Measurements from ENCODE around the gene OR8B2. TPM values are rescaled to one million over a fixed set of nuclear protein-coding genes. Genes with fewer than 3 reads are reported as not detected.
"Not testable (repeated sequence)": the region's sequence is repeated elsewhere in the genome, so short reads cannot be mapped to it uniquely, and the experiment has no call there.

Gene OR8B2
- polyA plus RNA-seq, 1 of the 3 experiments (the other 2 are of a cell fraction) = not detected

GRCh38 chr11:124409906-124410305, 25.6 kb upstream of the OR8B2 start (continued):
- TF ChIP-seq IRF3 (IDR thresholded peaks at IDR 0.05; ENCODE audit: low read depth, low read length) (no peak), PBX3 (IDR thresholded peaks at IDR 0.05) (no peak), GABPA (IDR thresholded peaks at IDR 0.05; ENCODE audit: low read depth) (no peak)

GRCh38 chr11:124405581-124405980, 21.3 kb upstream of the OR8B2 start:
- Histone ChIP-seq H3K27ac (ENCODE audit: low read depth in 2 of 2, low read length in 1 of 2) (no peak overlapping the region), H3K27me3 (ENCODE audit: insufficient read depth) (peaks cover 10% of the 10 kb centered on the region; the same call in 1 of the 2 replicates), H3K4me2 (no peak overlapping the region), H3K36me3 (replicated peaks in 1 of 2; ENCODE audit: control insufficient read depth in 1 of 2, insufficient read depth in 2 of 2, low read length in 1 of 2) (no peaks in the 10 kb centered on the region), H3K79me2 (ENCODE audit: insufficient read depth) (no peaks in the 10 kb centered on the region), H3K9me3 (no peaks in the 10 kb centered on the region), H3K9me2 (no peaks in the 10 kb centered on the region), H3K4me3 (ENCODE audit: low read depth in 2 of 2, low read length in 1 of 2) (no peak overlapping the region), H4K20me1 (ENCODE audit: insufficient read depth) (no peaks in the 10 kb centered on the region), H3K4me1 (ENCODE audit: control insufficient read depth in 1 of 2, insufficient read depth in 2 of 2, low read depth in 1 of 2, low read length in 1 of 2) (no peaks in the 10 kb centered on the region; a peak in 1 of 4 replicates), H3F3A (replicated peaks; ENCODE audit: insufficient read depth) (no peaks in the 10 kb centered on the region), H3K9ac (no peak overlapping the region), H2AFZ (ENCODE audit: low read depth) (no peak overlapping the region)
- WGBS (ENCODE audit: low lambda C conversion rate) = 0% methylated on average over 2 of the region's 2 CpGs
- no peak for TF ChIP-seq IRF3 (IDR thresholded peaks at IDR 0.05; ENCODE audit: low read depth, low read length)
- TF ChIP-seq SMC3 (IDR thresholded peaks at IDR 0.05; ENCODE audit: low read depth, low read length) = no peak
- no peak for TF ChIP-seq GABPA (IDR thresholded peaks at IDR 0.05; ENCODE audit: low read depth)
- no peak for TF ChIP-seq NRF1 (IDR thresholded peaks at IDR 0.05; ENCODE audit: low read depth, low read length)
- TF ChIP-seq TEAD4 (IDR thresholded peaks at IDR 0.05; ENCODE audit: borderline replicate concordance, insufficient read depth) = no peak
- CTCF ChIA-PET = interaction anchor here (1.0 kb wide), 1 partner anchor 10 kb away, joined by 3 read pairs; no protein-coding TSS in a partner anchor
- POLR2A ChIA-PET = no interaction called here
- DNase-seq = no peak

GRCh38 chr11:124403186-124403585, 18.9 kb upstream of the OR8B2 start:
- H3K27me3 ChIP-seq (ENCODE audit: insufficient read depth); H3K4me2 ChIP-seq; DNase-seq; H3K9ac ChIP-seq; POLR2A ChIA-PET; H3K4me1 ChIP-seq (ENCODE audit: control insufficient read depth in 1 of 2, insufficient read depth in 2 of 2, low read depth in 1 of 2, low read length in 1 of 2); H2AFZ ChIP-seq (ENCODE audit: low read depth); H3K27ac ChIP-seq (ENCODE audit: low read depth in 2 of 2, low read length in 1 of 2); H3K4me3 ChIP-seq (ENCODE audit: low read depth in 2 of 2, low read length in 1 of 2); H3K36me3 ChIP-seq (replicated peaks in 1 of 2; ENCODE audit: control insufficient read depth in 1 of 2, insufficient read depth in 2 of 2, low read length in 1 of 2); H3F3A ChIP-seq (replicated peaks; ENCODE audit: insufficient read depth); H3K9me2 ChIP-seq; H4K20me1 ChIP-seq (ENCODE audit: insufficient read depth); H3K79me2 ChIP-seq (ENCODE audit: insufficient read depth); H3K9me3 ChIP-seq: not testable (repeated sequence)
- CTCF ChIA-PET = interaction anchor here (0.7 to 2.8 kb wide), 9 partner anchors 14 to 464 kb away, joined by 3 to 27 read pairs (median 9); no protein-coding TSS in a partner anchor
- 77% methylated on average over 11 of the region's 27 CpGs for WGBS (ENCODE audit: low lambda C conversion rate)

Measured in SK-N-SH (cell line).